Measurements from ENCODE around the gene RANBP3.

DNA sequence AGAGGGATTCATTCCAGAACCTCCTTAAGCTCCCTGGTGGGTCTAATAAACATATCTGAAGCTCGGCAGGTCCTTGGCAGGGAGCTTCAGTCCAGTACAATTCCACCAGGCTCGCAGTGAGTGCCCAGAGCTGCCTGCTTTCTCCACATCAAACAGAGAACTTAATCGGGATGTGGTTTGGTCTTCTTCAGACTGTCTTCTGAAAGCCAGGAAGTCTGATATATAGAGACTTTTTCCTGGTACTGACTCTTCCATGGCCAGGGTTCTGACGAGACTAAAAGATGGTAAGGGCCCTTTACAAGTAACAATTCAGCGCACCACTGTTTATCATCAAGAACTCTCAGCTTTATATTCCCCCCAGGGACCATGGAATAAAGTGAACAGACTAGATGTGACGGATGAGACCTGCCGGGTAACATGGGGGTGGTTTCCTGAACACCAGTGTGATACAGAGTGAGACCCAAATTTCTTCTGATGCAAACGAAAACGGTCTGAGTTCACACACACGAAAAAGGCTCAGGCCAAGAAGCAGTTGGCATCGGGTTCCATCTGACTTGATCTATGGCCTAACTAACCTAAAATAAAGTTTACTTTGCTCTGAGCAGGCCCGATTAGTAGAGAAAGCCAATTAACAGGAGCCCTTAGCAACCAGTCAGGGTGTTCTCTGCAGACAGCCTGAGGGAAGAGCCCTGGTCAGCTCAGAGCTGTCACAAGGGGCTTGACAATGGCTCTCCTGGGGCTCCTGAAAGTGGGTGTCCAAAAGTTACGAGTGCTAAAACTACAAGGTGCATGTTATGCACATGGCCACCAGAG lies 29.0 kb downstream of the RANBP3 start:
- TF ChIP-seq MXI1 (IDR thresholded peaks at IDR 0.05; ENCODE audit: low read depth, low read length), result no peak
- TF ChIP-seq, protein P1, sequence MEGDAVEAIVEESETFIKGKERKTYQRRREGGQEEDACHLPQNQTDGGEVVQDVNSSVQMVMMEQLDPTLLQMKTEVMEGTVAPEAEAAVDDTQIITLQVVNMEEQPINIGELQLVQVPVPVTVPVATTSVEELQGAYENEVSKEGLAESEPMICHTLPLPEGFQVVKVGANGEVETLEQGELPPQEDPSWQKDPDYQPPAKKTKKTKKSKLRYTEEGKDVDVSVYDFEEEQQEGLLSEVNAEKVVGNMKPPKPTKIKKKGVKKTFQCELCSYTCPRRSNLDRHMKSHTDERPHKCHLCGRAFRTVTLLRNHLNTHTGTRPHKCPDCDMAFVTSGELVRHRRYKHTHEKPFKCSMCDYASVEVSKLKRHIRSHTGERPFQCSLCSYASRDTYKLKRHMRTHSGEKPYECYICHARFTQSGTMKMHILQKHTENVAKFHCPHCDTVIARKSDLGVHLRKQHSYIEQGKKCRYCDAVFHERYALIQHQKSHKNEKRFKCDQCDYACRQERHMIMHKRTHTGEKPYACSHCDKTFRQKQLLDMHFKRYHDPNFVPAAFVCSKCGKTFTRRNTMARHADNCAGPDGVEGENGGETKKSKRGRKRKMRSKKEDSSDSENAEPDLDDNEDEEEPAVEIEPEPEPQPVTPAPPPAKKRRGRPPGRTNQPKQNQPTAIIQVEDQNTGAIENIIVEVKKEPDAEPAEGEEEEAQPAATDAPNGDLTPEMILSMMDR (IDR thresholded peaks at IDR 0.05), result no peak
